GM19397 (cell line): ENCODE measurements around the gene KIAA0586.
"Not testable (repeated sequence)": the region's sequence is repeated elsewhere in the genome, so short reads cannot be mapped to it uniquely, and the experiment has no call there.

ENCODE experiments used
- ATAC-seq: cut with Tn5 transposase; IDR thresholded peaks from one replicate; pipeline ENCODE4 v1.9.1; 2021; ENCODE audit warnings: mild to moderate bottlenecking, moderate library complexity; ENCODE audit not compliant: unreplicated experiment

The KIAA0586 gene

GRCh38 chr14:58543253-58543652 lies 115.7 kb downstream of the KIAA0586 start:
- ATAC-seq, result no peak

DNA sequence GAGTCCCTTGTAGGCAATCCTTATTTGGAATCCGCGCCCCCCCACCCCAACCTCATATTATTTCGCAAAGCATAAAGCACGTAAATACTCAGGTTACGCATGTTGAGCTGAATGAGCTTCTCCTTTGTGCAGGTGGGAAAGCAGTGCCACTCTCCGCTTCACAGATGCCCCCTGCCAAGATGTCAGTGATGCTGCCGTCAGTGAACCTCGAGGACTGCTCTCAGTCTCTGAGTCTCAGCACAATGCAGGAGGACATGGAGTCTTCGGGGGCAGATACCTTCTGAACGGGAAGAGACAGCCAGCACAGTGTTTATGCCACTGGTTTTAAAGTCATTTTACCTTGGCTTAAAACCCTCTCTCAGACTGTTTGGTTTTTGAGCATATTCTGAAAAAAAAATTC lies 120.1 kb downstream of the KIAA0586 start:
- ATAC-seq, result no peak

GRCh38 chr14:58549105-58549757 lies 121.7 kb downstream of the KIAA0586 start:
- no peak for ATAC-seq

GRCh38 chr14:58553959-58554358 lies 126.4 kb downstream of the KIAA0586 start:
- no peak for ATAC-seq

DNA sequence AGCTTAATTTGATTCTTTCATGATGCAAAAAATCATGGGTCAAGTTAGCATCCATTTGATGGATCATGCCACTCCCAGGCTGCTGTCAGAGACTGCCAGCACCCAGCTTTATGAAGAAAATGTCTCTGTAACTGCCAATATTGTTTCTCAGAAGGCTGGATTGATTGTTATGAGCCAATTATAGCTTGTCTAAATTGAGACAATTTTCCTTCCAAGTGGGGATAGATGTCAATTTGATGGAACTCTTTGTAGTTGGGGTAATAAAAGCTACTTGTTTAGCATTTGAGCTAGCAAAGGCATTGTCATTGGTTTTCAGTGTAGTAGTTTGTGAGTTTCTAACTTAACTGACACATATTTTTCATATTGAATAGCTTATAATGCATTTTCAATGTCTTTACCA lies 128.1 kb downstream of the KIAA0586 start:
- ATAC-seq, result no peak

GRCh38 chr14:58557242-58557641 lies 129.7 kb downstream of the KIAA0586 start:
- no peak for ATAC-seq

- ATAC-seq, result no peak
Observed at GRCh38 chr14:58560208-58560607, 132.7 kb downstream of the KIAA0586 start.

- ATAC-seq, result no peak
Observed at GRCh38 chr14:58562141-58562540, 134.6 kb downstream of the KIAA0586 start.

DNA sequence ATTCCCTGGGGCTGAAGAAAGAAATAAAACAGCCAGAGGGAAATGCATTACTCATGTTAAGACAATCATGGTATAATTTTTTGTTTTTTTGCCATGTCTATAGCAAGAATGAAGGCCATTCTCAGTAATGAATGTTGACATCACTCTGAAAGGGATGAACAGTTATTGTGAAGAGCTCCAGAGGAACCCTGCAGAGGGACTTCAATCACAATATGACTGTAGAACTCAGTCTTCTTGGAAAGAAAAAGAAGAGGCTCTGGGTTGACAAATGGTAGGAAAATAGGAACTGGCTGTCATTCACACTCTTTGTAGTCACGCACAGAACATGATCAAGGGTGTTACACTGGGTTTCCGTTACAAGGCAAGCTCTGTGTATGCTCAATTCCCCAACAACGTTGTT lies 136.5 kb downstream of the KIAA0586 start:
- no peak for ATAC-seq

DNA sequence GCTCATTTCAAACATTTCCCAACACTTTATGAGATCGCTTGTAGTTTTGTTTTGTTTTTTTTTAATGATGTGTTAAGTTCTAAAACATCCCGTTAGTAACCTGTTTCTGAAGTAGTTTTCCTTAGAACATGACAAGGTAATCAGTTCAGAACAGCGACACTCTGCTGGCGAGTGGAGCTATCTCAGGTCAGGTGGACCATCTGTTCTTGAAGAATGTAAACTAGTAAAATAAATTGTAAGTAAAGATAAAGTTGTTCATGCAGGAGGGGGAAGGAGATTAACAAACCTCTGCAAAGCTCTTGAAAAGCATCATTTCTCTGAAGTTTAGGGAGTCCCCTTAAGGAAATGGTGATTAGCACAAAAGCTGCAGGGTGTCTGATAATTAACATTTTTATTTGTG lies 138.3 kb downstream of the KIAA0586 start:
- no peak for ATAC-seq

GRCh38 chr14:58566979-58567378 lies 139.5 kb downstream of the KIAA0586 start:
- no peak for ATAC-seq

DNA sequence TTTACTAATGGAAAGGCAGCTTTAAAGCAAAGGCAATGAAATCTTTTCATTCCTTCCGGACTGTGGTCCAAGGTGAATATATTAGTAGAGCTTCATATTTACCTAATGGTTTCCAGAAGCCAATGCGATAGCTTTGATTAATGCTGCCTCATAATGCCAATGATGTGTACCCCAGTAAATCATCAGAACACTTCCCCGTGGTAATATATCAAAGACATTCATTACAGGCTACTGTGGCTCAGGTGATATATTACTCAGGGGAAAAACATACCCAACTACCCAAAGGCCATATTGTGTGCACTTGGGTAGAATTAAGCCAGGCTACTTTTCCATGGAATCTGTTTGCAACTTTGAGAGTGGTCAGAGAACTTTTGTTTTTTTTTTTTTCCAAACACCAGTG lies 140.8 kb downstream of the KIAA0586 start:
- no peak for ATAC-seq

DNA sequence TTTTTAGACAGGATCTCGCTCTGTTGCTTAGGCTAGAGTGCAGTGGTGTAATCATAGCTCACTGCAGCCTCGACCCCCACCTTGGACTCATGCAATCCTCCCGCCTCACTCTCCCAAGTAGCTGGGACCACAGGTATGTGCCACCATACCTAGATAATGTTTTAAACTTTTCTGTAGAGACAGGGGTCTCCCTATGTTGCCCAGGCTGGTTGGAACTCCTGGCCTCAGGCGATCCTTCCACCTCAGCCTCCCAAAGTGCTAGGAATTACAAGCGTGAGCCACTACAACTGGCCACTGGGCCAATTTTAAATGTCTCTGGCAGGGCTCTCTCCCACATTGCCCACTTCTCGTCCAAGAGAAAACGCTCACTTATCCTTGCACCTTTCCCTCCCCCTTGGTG lies 143.7 kb downstream of the KIAA0586 start:
- no peak for ATAC-seq

GRCh38 chr14:58571769-58572472 lies 144.4 kb downstream of the KIAA0586 start:
- ATAC-seq, result no peak

DNA sequence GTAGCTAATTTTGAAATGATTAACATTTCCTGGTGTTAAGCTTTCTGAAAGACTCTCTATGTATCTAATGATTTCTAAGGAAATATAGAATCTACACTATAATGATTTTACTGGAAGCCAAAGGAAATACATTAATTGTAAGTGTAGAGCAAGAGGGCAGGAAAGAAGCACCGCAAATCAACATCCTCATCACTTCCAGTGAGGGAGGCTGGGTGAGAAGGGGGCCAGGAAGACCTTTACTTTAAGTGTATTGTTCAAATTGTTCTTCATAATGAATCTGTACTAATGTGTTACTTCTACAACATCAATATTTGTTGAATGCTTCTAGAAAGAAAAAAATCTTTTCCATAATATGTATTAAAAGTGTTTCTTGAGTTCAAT lies 144.9 kb downstream of the KIAA0586 start:
- ATAC-seq, result no peak

- no peak for ATAC-seq
Observed at GRCh38 chr14:58572863-58573262, 145.3 kb downstream of the KIAA0586 start.

- ATAC-seq, result no peak
Observed at GRCh38 chr14:58574623-58575022, 147.1 kb downstream of the KIAA0586 start.

DNA sequence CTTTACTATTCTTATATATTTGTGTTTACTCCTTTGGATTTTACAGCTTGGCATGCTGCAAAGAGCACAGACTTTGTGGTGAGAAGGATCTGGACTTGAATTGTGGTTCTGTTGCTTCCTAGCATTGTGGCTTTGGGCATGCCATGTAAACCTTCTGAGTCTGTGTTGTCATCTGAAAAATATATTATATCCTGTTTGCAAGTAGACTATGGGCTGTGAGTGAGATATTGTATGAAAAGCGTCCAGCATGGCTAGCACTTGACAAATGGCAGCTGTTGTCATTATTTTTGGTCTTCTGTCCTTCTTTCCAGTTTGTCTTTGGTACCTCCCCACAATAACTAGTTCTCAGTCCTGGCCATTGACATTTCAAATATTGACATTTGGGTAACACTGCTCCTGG lies 148.4 kb downstream of the KIAA0586 start:
- ATAC-seq, result no peak

DNA sequence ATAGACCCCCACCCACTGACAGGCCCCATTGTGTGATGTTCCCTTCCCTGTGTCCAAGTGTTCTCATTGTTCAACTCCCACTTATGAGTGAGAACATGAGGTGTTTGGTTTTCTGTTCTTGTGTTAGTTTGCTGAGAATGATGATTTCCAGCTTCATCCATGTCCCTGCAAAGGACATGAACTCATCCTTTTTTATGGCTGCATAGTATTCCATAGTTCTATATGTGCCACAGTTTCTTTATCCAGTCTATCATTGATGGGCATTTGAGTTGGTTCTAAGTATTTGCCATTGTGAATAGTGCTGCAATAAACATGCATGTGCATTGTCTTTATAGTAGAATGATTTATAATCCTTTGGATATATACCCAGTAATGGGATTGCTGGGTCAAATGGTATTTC lies 152.5 kb downstream of the KIAA0586 start:
- not testable (repeated sequence) for ATAC-seq

DNA sequence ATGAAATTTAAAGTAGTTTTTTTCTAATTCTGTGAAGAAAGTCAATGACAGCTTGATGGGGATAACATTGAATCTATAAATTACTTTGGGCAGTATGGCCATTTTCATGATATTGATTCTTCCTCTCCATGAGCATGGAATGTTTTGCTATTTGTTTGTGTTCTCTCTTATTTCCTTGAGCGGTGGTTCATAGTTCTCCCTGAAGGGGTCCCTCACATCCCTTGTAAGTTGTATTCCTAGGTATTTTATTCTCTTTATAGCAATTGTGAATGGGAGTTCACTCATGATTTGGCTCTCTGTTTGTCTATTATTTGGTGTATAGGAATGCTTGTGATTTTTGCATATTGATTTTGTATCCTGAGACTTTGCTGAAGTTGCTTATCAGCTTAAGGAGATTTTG lies 153.9 kb downstream of the KIAA0586 start:
- ATAC-seq, result not testable (repeated sequence)

- ATAC-seq, result no peak
Observed at GRCh38 chr14:58584383-58584782, 156.9 kb downstream of the KIAA0586 start.

GRCh38 chr14:58587271-58587670 lies 159.8 kb downstream of the KIAA0586 start:
- no peak for ATAC-seq

DNA sequence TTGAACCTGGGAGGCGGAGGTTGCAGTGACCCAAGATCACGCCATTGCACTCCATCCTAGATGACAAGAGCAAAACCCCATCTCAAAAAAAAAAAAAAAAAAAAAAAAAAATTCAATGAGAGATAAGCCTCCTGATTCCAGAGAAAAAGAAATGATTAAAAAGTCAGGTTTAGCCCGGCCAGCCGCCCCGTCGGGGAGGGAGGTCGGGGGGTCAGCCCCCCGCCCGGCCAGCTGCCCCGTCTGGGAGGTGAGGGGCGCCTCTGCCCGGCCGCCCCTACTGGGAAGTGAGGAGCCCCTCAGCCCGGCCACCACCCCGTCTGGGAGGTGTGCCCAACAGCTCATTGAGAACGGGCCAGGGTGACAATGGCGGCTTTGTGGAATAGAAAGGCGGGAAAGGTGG lies 160.8 kb downstream of the KIAA0586 start:
- ATAC-seq, result not testable (repeated sequence)
